Loucy (cell line): ENCODE results near the gene DIO3.

Experiments
- EZH2phosphoT487 ChIP-seq: fragments of 200-600 bp; IDR thresholded peaks from 2 replicates; pipeline ENCODE4 v1.6.1; 2018; ENCODE audit warnings: antibody characterized with exemption, mild to moderate bottlenecking, moderate library complexity, borderline replicate concordance
- TF ChIP-seq, protein P1 (sequence below): fragments of 200-600 bp; sonication (generic); conservative IDR thresholded peaks from 2 replicates; pipeline ENCODE4 v1.5.1; 2014; ENCODE audit warnings: mild to moderate bottlenecking, antibody characterized with exemption, low read length

DNA sequence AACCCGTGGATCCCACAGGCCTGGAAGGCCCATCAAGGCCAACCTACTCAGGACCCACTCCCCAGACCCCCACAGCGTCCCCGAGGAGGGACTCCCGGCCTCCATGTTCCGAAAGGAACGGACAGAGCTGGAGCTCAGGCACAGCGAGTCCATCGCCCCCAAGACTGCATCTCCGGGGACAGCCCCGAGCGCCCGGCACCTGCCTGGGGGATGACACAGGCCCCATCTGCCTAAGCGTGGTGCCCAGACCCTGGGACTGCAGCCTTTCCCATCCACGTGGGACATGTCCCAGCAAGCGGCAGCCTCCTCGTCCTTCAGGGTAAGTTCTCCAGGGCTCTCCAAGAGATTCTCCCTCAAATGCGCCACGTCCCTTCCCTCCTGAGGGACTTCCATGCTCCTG lies 12.1 kb upstream of the DIO3 start:
- TF ChIP-seq, protein P1, sequence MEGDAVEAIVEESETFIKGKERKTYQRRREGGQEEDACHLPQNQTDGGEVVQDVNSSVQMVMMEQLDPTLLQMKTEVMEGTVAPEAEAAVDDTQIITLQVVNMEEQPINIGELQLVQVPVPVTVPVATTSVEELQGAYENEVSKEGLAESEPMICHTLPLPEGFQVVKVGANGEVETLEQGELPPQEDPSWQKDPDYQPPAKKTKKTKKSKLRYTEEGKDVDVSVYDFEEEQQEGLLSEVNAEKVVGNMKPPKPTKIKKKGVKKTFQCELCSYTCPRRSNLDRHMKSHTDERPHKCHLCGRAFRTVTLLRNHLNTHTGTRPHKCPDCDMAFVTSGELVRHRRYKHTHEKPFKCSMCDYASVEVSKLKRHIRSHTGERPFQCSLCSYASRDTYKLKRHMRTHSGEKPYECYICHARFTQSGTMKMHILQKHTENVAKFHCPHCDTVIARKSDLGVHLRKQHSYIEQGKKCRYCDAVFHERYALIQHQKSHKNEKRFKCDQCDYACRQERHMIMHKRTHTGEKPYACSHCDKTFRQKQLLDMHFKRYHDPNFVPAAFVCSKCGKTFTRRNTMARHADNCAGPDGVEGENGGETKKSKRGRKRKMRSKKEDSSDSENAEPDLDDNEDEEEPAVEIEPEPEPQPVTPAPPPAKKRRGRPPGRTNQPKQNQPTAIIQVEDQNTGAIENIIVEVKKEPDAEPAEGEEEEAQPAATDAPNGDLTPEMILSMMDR = no peak
- TF ChIP-seq EZH2phosphoT487 = no peak
